Vagina (tissue), 2 donors: ENCODE data around the gene MLANA.

Source experiments
- CTCF ChIP-seq, 3 experiments: fragments of 450-650 bp in 2 of 3; fragments of 200-600 bp in 1 of 3; sonication (generic) in 1 of 3; IDR thresholded peaks; one replicate each; pipeline ENCODE4 v1.5.1; 2017 to 2019; ENCODE audit warnings: antibody characterized with exemption in 3 of 3, mild to moderate bottlenecking in 2 of 3, moderate library complexity in 2 of 3
- POLR2AphosphoS5 ChIP-seq, 2 donors: sonication (generic); formaldehyde crosslinking; IDR thresholded peaks; one replicate each; pipeline ENCODE4 v1.9.0; 2017; ENCODE audit warnings: antibody characterized with exemption in 2 of 2, mild to moderate bottlenecking in 2 of 2, low read depth in 1 of 2; ENCODE audit not compliant: insufficient read depth in 1 of 2

GRCh38 chr9:5893134-5893505 lies 2.4 kb downstream of the MLANA start:
- TF ChIP-seq CTCF (IDR thresholded peaks at IDR 0.05) (no peak), POLR2AphosphoS5 (IDR thresholded peaks at IDR 0.05; ENCODE audit: insufficient read depth in 1 of 2, low read depth in 1 of 2) (no peak)
